ENCODE results near the gene BAG3. TPM values are rescaled to one million over a fixed set of nuclear protein-coding genes. Genes with fewer than 3 reads are reported as not detected.

Gene BAG3
- total and polyA plus RNA-seq, 2 experiments from 2014 or later: 20.0 to 88.2 TPM

- peaks cover 36% of the 10 kb centered on the region for H3F3A ChIP-seq (ENCODE audit: insufficient read depth)
- WGBS, 2 experiments (ENCODE audit: low coverage in 1 of 2, low lambda C conversion rate in 2 of 2, missing lambda C conversion rate in 2 of 2): 93 to 95% methylated on average over 18 of the region's 18 CpGs
- H3K36me3 ChIP-seq (ENCODE audit: low read depth): peaks cover 16% of the 10 kb centered on the region; the same call in 1 of the 2 replicates
- no peak overlapping the region for H2AFZ ChIP-seq
- 0 out of 2 replicates have a peak overlapping the region, but pooled peaks have one; percentile 2 for H3K9ac ChIP-seq
- no peaks in the 10 kb centered on the region for H3K27me3 ChIP-seq (replicated peaks; ENCODE audit: insufficient read depth)
- peaks cover 53% of the 10 kb centered on the region for H3K4me1 ChIP-seq (ENCODE audit: insufficient read depth)
- H3K79me2 ChIP-seq (ENCODE audit: insufficient read depth): peaks cover 97% of the 10 kb centered on the region
- H3K4me3 ChIP-seq: no peak overlapping the region
- peak overlapping the region; percentile 0 for H3K4me2 ChIP-seq (ENCODE audit: unreplicated experiment)
- H3K9me2 ChIP-seq (ENCODE audit: insufficient read depth): no peaks in the 10 kb centered on the region
- no peak for DNase-seq
- in situ Hi-C loops (cut with MboI): no loop called here
- no peak for TF ChIP-seq EZH2 (IDR thresholded peaks at IDR 0.05; ENCODE audit: insufficient read depth, poor library complexity, severe bottlenecking)
- TF ChIP-seq EZH2phosphoT487 (IDR thresholded peaks at IDR 0.05; ENCODE audit: insufficient read depth, low read depth): no peak
- H3K9me3 ChIP-seq (ENCODE audit: low read depth): no peaks in the 10 kb centered on the region
- peak overlapping the region; percentile 42 for H3K27ac ChIP-seq
- H4K20me1 ChIP-seq (ENCODE audit: insufficient read depth): no peaks in the 10 kb centered on the region
Observed at GRCh38 chr10:119669975-119670640, 18.9 kb downstream of the BAG3 start.

- peaks cover 36% of the 10 kb centered on the region for H3F3A ChIP-seq (ENCODE audit: insufficient read depth)
- H3K27me3 ChIP-seq (replicated peaks; ENCODE audit: insufficient read depth): no peaks in the 10 kb centered on the region
- peak; percentile 81 for DNase-seq
- WGBS, 2 experiments (ENCODE audit: low coverage in 1 of 2, low lambda C conversion rate in 2 of 2, missing lambda C conversion rate in 2 of 2): 12 to 13% methylated on average over 3 of the region's 3 CpGs
- in situ Hi-C loops (cut with MboI): no loop called here
- H3K36me3 ChIP-seq (ENCODE audit: low read depth): peaks cover 16% of the 10 kb centered on the region; the same call in 1 of the 2 replicates
- H3K79me2 ChIP-seq (ENCODE audit: insufficient read depth): peaks cover 93% of the 10 kb centered on the region
- H3K4me1 ChIP-seq (ENCODE audit: insufficient read depth): peaks cover 52% of the 10 kb centered on the region
- H3K4me2 ChIP-seq (ENCODE audit: unreplicated experiment): peak overlapping the region; percentile 0
- no peaks in the 10 kb centered on the region for H4K20me1 ChIP-seq (ENCODE audit: insufficient read depth)
- H3K4me3 ChIP-seq: no peak overlapping the region
- H2AFZ ChIP-seq: no peak overlapping the region
- H3K27ac ChIP-seq: peak overlapping the region; percentile 42
- no peaks in the 10 kb centered on the region for H3K9me2 ChIP-seq (ENCODE audit: insufficient read depth)
- H3K9me3 ChIP-seq (ENCODE audit: low read depth): no peaks in the 10 kb centered on the region
- no peak for TF ChIP-seq EZH2phosphoT487 (IDR thresholded peaks at IDR 0.05; ENCODE audit: insufficient read depth, low read depth)
- no peak for TF ChIP-seq EZH2 (IDR thresholded peaks at IDR 0.05; ENCODE audit: insufficient read depth, poor library complexity, severe bottlenecking)
- peak overlapping the region; percentile 2; the same call in 1 of the 2 replicates for H3K9ac ChIP-seq
Observed at GRCh38 chr10:119670717-119671116, 19.5 kb downstream of the BAG3 start.

- Histone ChIP-seq H2AFZ (no peak overlapping the region), H3K36me3 (ENCODE audit: low read depth) (peaks cover 21% of the 10 kb centered on the region), H3K4me1 (ENCODE audit: insufficient read depth) (peaks cover 46% of the 10 kb centered on the region), H3K27ac (peak overlapping the region; percentile 19; the same call in 1 of the 2 replicates), H3K79me2 (ENCODE audit: insufficient read depth) (peaks cover 92% of the 10 kb centered on the region), H3F3A (ENCODE audit: insufficient read depth) (peaks cover 36% of the 10 kb centered on the region), H3K4me2 (ENCODE audit: unreplicated experiment) (no peak overlapping the region), H3K9me2 (ENCODE audit: insufficient read depth) (no peaks in the 10 kb centered on the region), H3K9me3 (ENCODE audit: low read depth) (no peaks in the 10 kb centered on the region), H4K20me1 (ENCODE audit: insufficient read depth) (no peaks in the 10 kb centered on the region), H3K27me3 (replicated peaks; ENCODE audit: insufficient read depth) (no peaks in the 10 kb centered on the region), H3K4me3 (no peak overlapping the region), H3K9ac (no peak overlapping the region)
- no peak for DNase-seq
- WGBS, 2 experiments (ENCODE audit: low coverage in 1 of 2, low lambda C conversion rate in 2 of 2, missing lambda C conversion rate in 2 of 2): 83 to 86% methylated on average over 4 of the region's 4 CpGs
- in situ Hi-C loops (cut with MboI): no loop called here
- TF ChIP-seq EZH2 (IDR thresholded peaks at IDR 0.05; ENCODE audit: insufficient read depth, poor library complexity, severe bottlenecking) (no peak), EZH2phosphoT487 (IDR thresholded peaks at IDR 0.05; ENCODE audit: insufficient read depth, low read depth) (no peak)
Observed at GRCh38 chr10:119671381-119671780, 20.2 kb downstream of the BAG3 start.

GRCh38 chr10:119672291-119672690, 21.1 kb downstream of the BAG3 start:
- Histone ChIP-seq H4K20me1 (ENCODE audit: insufficient read depth) (no peaks in the 10 kb centered on the region), H3K27ac (no peak overlapping the region), H3F3A (ENCODE audit: insufficient read depth) (peaks cover 31% of the 10 kb centered on the region), H3K4me1 (ENCODE audit: insufficient read depth) (peaks cover 36% of the 10 kb centered on the region), H3K9me2 (ENCODE audit: insufficient read depth) (no peaks in the 10 kb centered on the region), H3K4me2 (ENCODE audit: unreplicated experiment) (no peak overlapping the region), H3K9me3 (ENCODE audit: low read depth) (no peaks in the 10 kb centered on the region), H3K9ac (no peak overlapping the region), H3K27me3 (replicated peaks; ENCODE audit: insufficient read depth) (no peaks in the 10 kb centered on the region), H2AFZ (no peak overlapping the region), H3K79me2 (ENCODE audit: insufficient read depth) (peaks cover 92% of the 10 kb centered on the region), H3K4me3 (no peak overlapping the region), H3K36me3 (ENCODE audit: low read depth) (peaks cover 30% of the 10 kb centered on the region)
- no peak for TF ChIP-seq EZH2 (IDR thresholded peaks at IDR 0.05; ENCODE audit: insufficient read depth, poor library complexity, severe bottlenecking)
- no peak for TF ChIP-seq EZH2phosphoT487 (IDR thresholded peaks at IDR 0.05; ENCODE audit: insufficient read depth, low read depth)
- in situ Hi-C loops (cut with MboI): no loop called here
- 95 to 97% methylated on average over 23 of the region's 23 CpGs for WGBS, 2 experiments (ENCODE audit: low coverage in 1 of 2, low lambda C conversion rate in 2 of 2, missing lambda C conversion rate in 2 of 2)
- no peak for DNase-seq
